Fibroblast of lung (primary cell): Measurements from ENCODE around the gene PSMC3. TPM values are rescaled to one million over a fixed set of nuclear protein-coding genes. Genes with fewer than 3 reads are reported as not detected.

Experiments
- DNase-seq, 2 donors: peaks; one replicate each; pipeline versions ENCODE4 v3.0.0 to v3.0.0-alpha.2; 2010; ENCODE audit warnings: low read depth in 2 of 2
- H2AFZ ChIP-seq: 2 replicates; pipeline ENCODE4 v1.5.1; 2012; ENCODE audit warnings: low read length, control low read depth, inconsistent platforms
- H3K27ac ChIP-seq: 2 replicates; pipeline ENCODE4 v1.5.1; 2011; ENCODE audit warnings: low read length, control low read depth; ENCODE audit not compliant: insufficient read depth
- H3K27me3 ChIP-seq: 2 replicates; pipeline ENCODE4 v1.5.1; 2011; ENCODE audit warnings: mild to moderate bottlenecking, low read length; ENCODE audit not compliant: control insufficient read depth, insufficient read depth
- H3K36me3 ChIP-seq: 2 replicates; pipeline ENCODE4 v1.5.1; 2011; ENCODE audit warnings: low read length; ENCODE audit not compliant: control insufficient read depth, insufficient read depth
- H3K4me1 ChIP-seq: 2 replicates; pipeline ENCODE4 v1.5.1; 2011; ENCODE audit warnings: low read length; ENCODE audit not compliant: control insufficient read depth, insufficient read depth; ENCODE audit errors: extremely low read depth
- H3K4me2 ChIP-seq: 2 replicates; pipeline ENCODE4 v1.5.1; 2011; ENCODE audit warnings: low read length, control low read depth; ENCODE audit not compliant: insufficient read depth; ENCODE audit errors: extremely low read depth
- H3K4me3 ChIP-seq, 4 experiments: fragments of 200-600 bp in 1 of 4; sonication (generic) in 1 of 4; replicated peaks in 1 of 4; 2 replicates each; pipeline ENCODE4 v1.5.1; 2011 to 2016; ENCODE audit warnings: low read length in 4 of 4, low read depth in 3 of 4, mild to moderate bottlenecking in 3 of 4, control low read depth in 2 of 4, inconsistent platforms in 1 of 4, mixed read lengths in 1 of 4; ENCODE audit not compliant: insufficient read depth in 1 of 4; ENCODE audit errors: control extremely low read depth in 1 of 4
- H3K79me2 ChIP-seq: 2 replicates; pipeline ENCODE4 v1.5.1; 2012; ENCODE audit warnings: mild to moderate bottlenecking, low read length, inconsistent platforms; ENCODE audit not compliant: control insufficient read depth, insufficient read depth
- H3K9ac ChIP-seq: 2 replicates; pipeline ENCODE4 v1.5.1; 2011; ENCODE audit warnings: mild to moderate bottlenecking, low read length, control low read depth; ENCODE audit not compliant: insufficient read depth
- H3K9me3 ChIP-seq: 2 replicates; pipeline ENCODE4 v1.5.1; 2012; ENCODE audit warnings: low read depth, low read length; ENCODE audit not compliant: control insufficient read depth, insufficient read depth
- H4K20me1 ChIP-seq: 2 replicates; pipeline ENCODE4 v1.5.1; 2011; ENCODE audit warnings: low read length; ENCODE audit not compliant: control insufficient read depth, insufficient read depth; ENCODE audit errors: extremely low read depth
- EZH2 ChIP-seq: IDR thresholded peaks from 2 replicates; pipeline ENCODE4 v1.5.1; 2012; ENCODE audit warnings: low read length, control low read depth, mild to moderate bottlenecking; ENCODE audit errors: missing control alignments
- polyA plus RNA-seq, 2 donors: library from polyadenylated mRNA; depleted of rRNA in 1 of 2; stranded (reverse) in 1 of 2; unstranded in 1 of 2; fragments of >200 nt; gene quantifications; 2 replicates each; pipeline ENCODE4 v1.2.1, GENCODE V29; 2011 to 2012; ENCODE audit warnings: missing spikeins in 1 of 2
- total RNA-seq: library from RNA; depleted of rRNA; stranded (reverse); fragments of >200 nt; gene quantifications from 2 replicates; pipeline ENCODE4 v1.2.1, GENCODE V29; 2014
- TF ChIP-seq, protein P1 (sequence below), 2 donors: IDR thresholded peaks in 1 of 2; conservative IDR thresholded peaks in 1 of 2; 1 replicate in 1 of 2; 2 replicates in 1 of 2; pipeline ENCODE4 v1.5.1; 2011 to 2012; ENCODE audit warnings: low read length in 2 of 2, control low read depth in 1 of 2, inconsistent platforms in 1 of 2, low read depth in 1 of 2, mild to moderate bottlenecking in 1 of 2

Gene PSMC3
- total and polyA plus RNA-seq, 2 donors (not counting 1 experiment from before 2014, with no cell fraction given): 107 to 294 TPM

DNA sequence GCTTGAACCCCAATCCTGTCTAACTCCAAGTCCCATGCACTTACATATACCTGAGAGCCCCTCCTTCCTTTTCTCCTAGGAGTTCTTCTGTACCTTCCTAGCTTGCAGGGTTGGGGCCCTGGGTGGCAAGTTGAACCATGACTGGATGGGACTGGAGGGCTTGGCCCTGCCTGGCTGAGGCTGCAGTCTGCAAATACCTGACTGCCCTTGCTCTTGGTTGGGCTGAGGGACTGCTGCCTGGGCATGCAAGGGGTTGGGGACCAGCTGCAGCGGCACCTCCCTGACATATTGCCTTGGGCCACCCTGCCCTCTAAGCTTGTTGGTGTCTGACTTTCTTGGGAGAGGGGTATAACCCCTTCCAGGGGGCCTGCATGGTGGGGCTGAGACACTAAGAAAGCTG is 27.7 kb downstream of the PSMC3 start:
- H3K9me3 ChIP-seq: no peaks in the 10 kb centered on the region
- H3K4me2 ChIP-seq: no peak overlapping the region
- no peaks in the 10 kb centered on the region for H4K20me1 ChIP-seq
- DNase-seq: no peak
- no peak overlapping the region for H3K9ac ChIP-seq
- peaks cover 9% of the 10 kb centered on the region for H3K4me1 ChIP-seq
- no peaks in the 10 kb centered on the region for H3K27me3 ChIP-seq
- H3K27ac ChIP-seq: no peak overlapping the region
- H3K36me3 ChIP-seq: no peaks in the 10 kb centered on the region
- no peak for TF ChIP-seq EZH2
- TF ChIP-seq, protein P1, sequence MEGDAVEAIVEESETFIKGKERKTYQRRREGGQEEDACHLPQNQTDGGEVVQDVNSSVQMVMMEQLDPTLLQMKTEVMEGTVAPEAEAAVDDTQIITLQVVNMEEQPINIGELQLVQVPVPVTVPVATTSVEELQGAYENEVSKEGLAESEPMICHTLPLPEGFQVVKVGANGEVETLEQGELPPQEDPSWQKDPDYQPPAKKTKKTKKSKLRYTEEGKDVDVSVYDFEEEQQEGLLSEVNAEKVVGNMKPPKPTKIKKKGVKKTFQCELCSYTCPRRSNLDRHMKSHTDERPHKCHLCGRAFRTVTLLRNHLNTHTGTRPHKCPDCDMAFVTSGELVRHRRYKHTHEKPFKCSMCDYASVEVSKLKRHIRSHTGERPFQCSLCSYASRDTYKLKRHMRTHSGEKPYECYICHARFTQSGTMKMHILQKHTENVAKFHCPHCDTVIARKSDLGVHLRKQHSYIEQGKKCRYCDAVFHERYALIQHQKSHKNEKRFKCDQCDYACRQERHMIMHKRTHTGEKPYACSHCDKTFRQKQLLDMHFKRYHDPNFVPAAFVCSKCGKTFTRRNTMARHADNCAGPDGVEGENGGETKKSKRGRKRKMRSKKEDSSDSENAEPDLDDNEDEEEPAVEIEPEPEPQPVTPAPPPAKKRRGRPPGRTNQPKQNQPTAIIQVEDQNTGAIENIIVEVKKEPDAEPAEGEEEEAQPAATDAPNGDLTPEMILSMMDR (conservative IDR thresholded peaks at IDR 0.05 in 1 of 2, IDR thresholded peaks at IDR 0.05 in 1 of 2; ENCODE audit: low read depth in 1 of 2, low read length in 2 of 2): no peak
- no peak overlapping the region for H3K4me3 ChIP-seq
- H3K79me2 ChIP-seq: no peaks in the 10 kb centered on the region
- H2AFZ ChIP-seq: no peak overlapping the region

DNA sequence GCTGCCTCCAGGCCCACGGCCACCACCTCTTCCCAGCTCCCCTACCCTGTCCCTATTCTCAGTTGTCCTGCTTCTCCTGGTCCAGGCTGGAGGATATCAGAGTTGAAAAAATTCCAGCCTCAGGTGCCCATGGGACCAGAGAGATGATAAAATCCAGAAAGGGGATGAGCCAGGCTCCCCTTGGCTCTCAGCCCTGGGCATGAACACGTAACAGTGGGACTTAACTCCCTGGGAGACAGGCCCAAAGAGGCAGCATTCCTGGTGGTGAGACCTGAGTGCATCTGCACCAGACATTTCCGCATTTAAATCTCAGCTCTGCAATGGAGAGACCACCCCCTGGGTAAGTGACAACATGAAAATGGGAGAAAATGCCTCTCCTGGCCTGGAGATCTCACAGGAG is 28.2 kb downstream of the PSMC3 start:
- H3K4me2 ChIP-seq: no peak overlapping the region
- TF ChIP-seq EZH2: no peak
- TF ChIP-seq, protein P1 (conservative IDR thresholded peaks at IDR 0.05 in 1 of 2, IDR thresholded peaks at IDR 0.05 in 1 of 2; ENCODE audit: low read depth in 1 of 2, low read length in 2 of 2): no peak
- H4K20me1 ChIP-seq: no peaks in the 10 kb centered on the region
- H3K4me1 ChIP-seq: peaks cover 10% of the 10 kb centered on the region
- no peaks in the 10 kb centered on the region for H3K36me3 ChIP-seq
- no peak overlapping the region for H3K27ac ChIP-seq
- H3K4me3 ChIP-seq: no peak overlapping the region
- no peak for DNase-seq
- H3K9me3 ChIP-seq: no peaks in the 10 kb centered on the region
- H3K79me2 ChIP-seq: no peaks in the 10 kb centered on the region
- no peak overlapping the region for H2AFZ ChIP-seq
- H3K9ac ChIP-seq: no peak overlapping the region
- H3K27me3 ChIP-seq: no peaks in the 10 kb centered on the region

DNA sequence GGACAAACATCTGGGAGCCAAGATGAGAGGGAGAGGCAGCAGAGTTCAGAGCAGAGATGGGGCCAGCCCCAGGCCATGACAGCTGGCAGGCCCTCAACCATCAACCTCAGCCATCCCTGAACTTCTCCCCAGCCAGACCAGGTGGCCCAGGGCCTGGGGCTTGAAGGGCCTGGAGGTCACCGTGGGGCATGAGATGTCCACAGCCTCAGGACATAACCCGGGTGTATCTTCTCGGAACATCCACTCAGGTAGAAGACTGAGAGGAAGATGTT is 30.3 kb downstream of the PSMC3 start:
- Histone ChIP-seq H3K4me3 (no peak overlapping the region), H3K79me2 (no peaks in the 10 kb centered on the region), H2AFZ (no peak overlapping the region), H4K20me1 (no peaks in the 10 kb centered on the region), H3K27me3 (no peaks in the 10 kb centered on the region), H3K9me3 (no peaks in the 10 kb centered on the region), H3K27ac (no peak overlapping the region), H3K36me3 (no peaks in the 10 kb centered on the region), H3K4me1 (peaks cover 10% of the 10 kb centered on the region), H3K9ac (no peak overlapping the region), H3K4me2 (no peak overlapping the region)
- TF ChIP-seq EZH2: no peak
- TF ChIP-seq, protein P1 (conservative IDR thresholded peaks at IDR 0.05 in 1 of 2, IDR thresholded peaks at IDR 0.05 in 1 of 2; ENCODE audit: low read depth in 1 of 2, low read length in 2 of 2): no peak
- no peak for DNase-seq
